HepG2 (cell line): ENCODE results near the gene VPS9D1. TPM values are rescaled to one million over a fixed set of nuclear protein-coding genes. Genes with fewer than 3 reads are reported as not detected.

ENCODE experiments used
- DBP ChIP-seq: sonication (generic); formaldehyde crosslinking; IDR thresholded peaks from 2 replicates; pipeline ENCODE4 v1.4.0; 2020; ENCODE audit warnings: missing genetic modification reagents; ENCODE audit errors: not compliant biosample characterization
- HES4 ChIP-seq: sonication (generic); formaldehyde crosslinking; IDR thresholded peaks from 2 replicates; pipeline ENCODE4 v1.9.0; 2021; ENCODE audit warnings: mild to moderate bottlenecking, missing genetic modification reagents, borderline replicate concordance
- JARID2 ChIP-seq: sonication (generic); formaldehyde crosslinking; IDR thresholded peaks from 2 replicates; pipeline ENCODE4 v1.8.1; 2023; ENCODE audit warnings: missing genetic modification reagents, inconsistent platforms; ENCODE audit not compliant: insufficient replicate concordance
- MAFF ChIP-seq: IDR thresholded peaks from 2 replicates; pipeline ENCODE4 v1.6.1; 2011; ENCODE audit warnings: low read depth, low read length, improper control_type of control experiment
- NFE2 ChIP-seq: sonication (generic); formaldehyde crosslinking; IDR thresholded peaks from 2 replicates; pipeline ENCODE4 v1.4.0; 2020; ENCODE audit warnings: missing genetic modification reagents
- NPAS2 ChIP-seq: sonication (generic); formaldehyde crosslinking; IDR thresholded peaks from 2 replicates; pipeline ENCODE4 v1.8.0; 2022; ENCODE audit warnings: mild to moderate bottlenecking, missing genetic modification reagents, borderline replicate concordance
- PPARG ChIP-seq: conservative IDR thresholded peaks from 2 replicates; pipeline ENCODE4 v1.6.1; 2016; ENCODE audit warnings: missing biosample characterization, missing genetic modification reagents
- RARG ChIP-seq: sonication (generic); formaldehyde crosslinking; IDR thresholded peaks from 2 replicates; pipeline ENCODE4 v1.4.0; 2020; ENCODE audit warnings: low read depth, mild to moderate bottlenecking, missing genetic modification reagents
- RFXANK ChIP-seq: IDR thresholded peaks from 2 replicates; pipeline ENCODE4 v1.6.1; 2016
- TCF7 ChIP-seq: sonication (generic); IDR thresholded peaks from 2 replicates; pipeline ENCODE4 v1.6.1; 2016; ENCODE audit warnings: antibody characterized with exemption, low read depth
- ZFP91 ChIP-seq: sonication (generic); formaldehyde crosslinking; IDR thresholded peaks from 2 replicates; pipeline ENCODE4 v1.9.0; 2022; ENCODE audit warnings: missing genetic modification reagents, mild to moderate bottlenecking, borderline replicate concordance
- ZMAT5 ChIP-seq: sonication (generic); formaldehyde crosslinking; IDR thresholded peaks from 2 replicates; pipeline ENCODE4 v1.5.0; 2020; ENCODE audit warnings: mild to moderate bottlenecking, low read depth, missing genetic modification reagents, borderline replicate concordance
- ZNF136 ChIP-seq: sonication (generic); formaldehyde crosslinking; IDR thresholded peaks from 2 replicates; pipeline ENCODE4 v1.8.1; 2022; ENCODE audit warnings: low read depth, mild to moderate bottlenecking, moderate library complexity, missing genetic modification reagents
- ZNF280D ChIP-seq: sonication (generic); formaldehyde crosslinking; IDR thresholded peaks from 2 replicates; pipeline ENCODE4 v1.5.1; 2020; ENCODE audit warnings: mild to moderate bottlenecking, missing genetic modification reagents
- ZNF431 ChIP-seq: sonication (generic); formaldehyde crosslinking; IDR thresholded peaks from 2 replicates; pipeline ENCODE4 v1.9.0; 2022; ENCODE audit warnings: missing genetic modification reagents, low read depth, mild to moderate bottlenecking, borderline replicate concordance
- ZNF446 ChIP-seq: sonication (generic); formaldehyde crosslinking; IDR thresholded peaks from 2 replicates; pipeline ENCODE4 v1.5.0; 2020; ENCODE audit warnings: mild to moderate bottlenecking, missing genetic modification reagents
- ZNF580 ChIP-seq: IDR thresholded peaks from 2 replicates; pipeline ENCODE4 v1.6.1; 2016; ENCODE audit warnings: low read depth, borderline replicate concordance
- ZNF816 ChIP-seq: sonication (generic); formaldehyde crosslinking; IDR thresholded peaks from 2 replicates; pipeline ENCODE4 v1.8.0; 2022; ENCODE audit warnings: missing genetic modification reagents, mild to moderate bottlenecking, borderline replicate concordance
- ZSCAN29 ChIP-seq: sonication (generic); formaldehyde crosslinking; conservative IDR thresholded peaks from 2 replicates; pipeline ENCODE4 v1.4.0; 2020; ENCODE audit warnings: mild to moderate bottlenecking, missing genetic modification reagents
- polyA plus RNA-seq, 8 experiments: library from polyadenylated mRNA; depleted of rRNA in 3 of 8; stranded (reverse) in 7 of 8; unstranded in 1 of 8; fragments of >200 nt; fragmentation: Illumina TruSeq in 4 of 8; extraction: Trizol in 4 of 8; gene quantifications; 2 replicates each; pipeline versions ENCODE4 v1.2.1 to v1.2.3, GENCODE V29; 2011 to 2016; ENCODE audit warnings: low read depth in 4 of 8, missing spikeins in 1 of 8, mixed read lengths in 1 of 8; ENCODE audit not compliant: insufficient read depth in 1 of 8
- total RNA-seq, 5 experiments: library from RNA; depleted of rRNA; stranded (reverse); fragments of >200 nt; fragmentation: Illumina TruSeq; extraction: Trizol; gene quantifications; 2 replicates each; pipeline ENCODE4 v1.2.3, GENCODE V29; 2016; ENCODE audit warnings: low read depth in 1 of 5

Gene VPS9D1
- total and polyA plus RNA-seq, 2 of the 13 experiments (the other 11 are each of a cell fraction or from before 2014, with no cell fraction given): 10.1 to 13.2 TPM

GRCh38 chr16:89687092-89687940 lies 33.4 kb downstream of the VPS9D1 start (continued):
- TF ChIP-seq ZNF280D (CRISPR knock-in tag): peak; percentile 99
- no peak for TF ChIP-seq ZNF446
- TF ChIP-seq DBP (CRISPR knock-in tag): peak; percentile 98
- peak; percentile 94 for TF ChIP-seq NPAS2
- no peak for TF ChIP-seq NFE2 (CRISPR knock-in tag)
- TF ChIP-seq ZNF431 (CRISPR knock-in tag): peak; percentile 98; the same call in 1 of the 2 replicates
- no peak for TF ChIP-seq RFXANK
- 0 out of 2 replicates have a peak, but pooled peaks have one; percentile 93 for TF ChIP-seq HES4 (CRISPR knock-in tag)
- TF ChIP-seq TCF7: no peak
- peak; percentile 99 for TF ChIP-seq ZNF136 (CRISPR knock-in tag)
- peak; percentile 95 for TF ChIP-seq ZFP91 (CRISPR knock-in tag)
- peak; percentile 91 for TF ChIP-seq PPARG (CRISPR knock-in tag)
- peak; percentile 47; the same call in 1 of the 2 replicates for TF ChIP-seq ZMAT5 (CRISPR knock-in tag)
- peak; percentile 98 for TF ChIP-seq ZNF580
- TF ChIP-seq MAFF: no peak
- peak; percentile 96 for TF ChIP-seq JARID2 (CRISPR knock-in tag)
- peak; percentile 94; the same call in 1 of the 2 replicates for TF ChIP-seq RARG (CRISPR knock-in tag)
- peak; percentile 97 for TF ChIP-seq ZSCAN29
- TF ChIP-seq ZNF816: peak; percentile 99; the same call in 1 of the 2 replicates
